ENCODE data around the gene KLHDC10.

The KLHDC10 gene

GRCh38 chr7:130022623-130023175 lies 47.6 kb upstream of the KLHDC10 start:
- Histone ChIP-seq H3K79me2 (ENCODE audit: insufficient read depth, low read length) (no peaks in the 10 kb centered on the region), H3K4me1 (ENCODE audit: insufficient read depth, low read length) (no peaks in the 10 kb centered on the region), H3K27me3 (ENCODE audit: insufficient read depth, low read length, poor library complexity) (no peaks in the 10 kb centered on the region), H3K36me3 (ENCODE audit: insufficient read depth, low read length) (peaks cover 81% of the 10 kb centered on the region), H4K20me1 (ENCODE audit: insufficient read depth, low read length) (no peaks in the 10 kb centered on the region), H2AFZ (ENCODE audit: low read depth, low read length) (no peak overlapping the region), H3K9ac (ENCODE audit: low read depth, low read length) (no peak overlapping the region), H3K4me2 (ENCODE audit: insufficient read depth, low read length) (no peak overlapping the region), H3K27ac (ENCODE audit: low read length) (no peak overlapping the region), H3K4me3 (ENCODE audit: low read depth in 1 of 2, low read length in 2 of 2) (no peak overlapping the region), H3K9me3 (ENCODE audit: insufficient read depth, low read length, severe bottlenecking) (no peaks in the 10 kb centered on the region)
- ATAC-seq (ENCODE audit: insufficient read depth, low read depth) (no peak), DNase-seq (no peak)
- no peak for TF ChIP-seq CTCF (IDR thresholded peaks at IDR 0.05; ENCODE audit: borderline replicate concordance, extremely low read depth, low read length, poor library complexity, severe bottlenecking)
- TF ChIP-seq EZH2 (IDR thresholded peaks at IDR 0.05; ENCODE audit: borderline replicate concordance, low read depth, low read length, severe bottlenecking), result no peak

GRCh38 chr7:130024390-130024789 lies 45.9 kb upstream of the KLHDC10 start:
- H3K27me3 ChIP-seq (ENCODE audit: insufficient read depth, low read length, poor library complexity), result no peaks in the 10 kb centered on the region
- ATAC-seq (ENCODE audit: insufficient read depth, low read depth), result no peak
- no peak for DNase-seq
- H3K9me3 ChIP-seq (ENCODE audit: insufficient read depth, low read length, severe bottlenecking), result no peaks in the 10 kb centered on the region
- no peak overlapping the region for H3K4me3 ChIP-seq (ENCODE audit: low read depth in 1 of 2, low read length in 2 of 2)
- H4K20me1 ChIP-seq (ENCODE audit: insufficient read depth, low read length), result no peaks in the 10 kb centered on the region
- H3K9ac ChIP-seq (ENCODE audit: low read depth, low read length), result no peak overlapping the region
- TF ChIP-seq EZH2 (IDR thresholded peaks at IDR 0.05; ENCODE audit: borderline replicate concordance, low read depth, low read length, severe bottlenecking) (no peak), CTCF (IDR thresholded peaks at IDR 0.05; ENCODE audit: borderline replicate concordance, extremely low read depth, low read length, poor library complexity, severe bottlenecking) (no peak)
- peaks cover 81% of the 10 kb centered on the region for H3K36me3 ChIP-seq (ENCODE audit: insufficient read depth, low read length)
- no peak overlapping the region for H3K27ac ChIP-seq (ENCODE audit: low read length)
- H3K79me2 ChIP-seq (ENCODE audit: insufficient read depth, low read length), result no peaks in the 10 kb centered on the region
- no peak overlapping the region for H3K4me2 ChIP-seq (ENCODE audit: insufficient read depth, low read length)
- H2AFZ ChIP-seq (ENCODE audit: low read depth, low read length), result no peak overlapping the region
- H3K4me1 ChIP-seq (ENCODE audit: insufficient read depth, low read length), result no peaks in the 10 kb centered on the region

GRCh38 chr7:130032698-130033097 lies 37.6 kb upstream of the KLHDC10 start:
- peaks cover 64% of the 10 kb centered on the region for H3K36me3 ChIP-seq (ENCODE audit: insufficient read depth, low read length)
- ATAC-seq (ENCODE audit: insufficient read depth, low read depth) (no peak), DNase-seq (no peak)
- H4K20me1 ChIP-seq (ENCODE audit: insufficient read depth, low read length), result no peaks in the 10 kb centered on the region
- TF ChIP-seq EZH2 (IDR thresholded peaks at IDR 0.05; ENCODE audit: borderline replicate concordance, low read depth, low read length, severe bottlenecking), result no peak
- TF ChIP-seq CTCF (IDR thresholded peaks at IDR 0.05; ENCODE audit: borderline replicate concordance, extremely low read depth, low read length, poor library complexity, severe bottlenecking), result no peak
- no peak overlapping the region for H3K9ac ChIP-seq (ENCODE audit: low read depth, low read length)
- H3K27me3 ChIP-seq (ENCODE audit: insufficient read depth, low read length, poor library complexity), result no peaks in the 10 kb centered on the region
- no peak overlapping the region for H3K4me2 ChIP-seq (ENCODE audit: insufficient read depth, low read length)
- no peak overlapping the region for H3K4me3 ChIP-seq (ENCODE audit: low read depth in 1 of 2, low read length in 2 of 2)
- H2AFZ ChIP-seq (ENCODE audit: low read depth, low read length), result no peak overlapping the region
- no peaks in the 10 kb centered on the region for H3K4me1 ChIP-seq (ENCODE audit: insufficient read depth, low read length)
- no peaks in the 10 kb centered on the region for H3K9me3 ChIP-seq (ENCODE audit: insufficient read depth, low read length, severe bottlenecking)
- H3K27ac ChIP-seq (ENCODE audit: low read length), result no peak overlapping the region
- H3K79me2 ChIP-seq (ENCODE audit: insufficient read depth, low read length), result no peaks in the 10 kb centered on the region

- no peak overlapping the region for H3K4me2 ChIP-seq (ENCODE audit: insufficient read depth, low read length)
- no peak overlapping the region for H3K27ac ChIP-seq (ENCODE audit: low read length)
- no peaks in the 10 kb centered on the region for H3K27me3 ChIP-seq (ENCODE audit: insufficient read depth, low read length, poor library complexity)
- TF ChIP-seq EZH2 (IDR thresholded peaks at IDR 0.05; ENCODE audit: borderline replicate concordance, low read depth, low read length, severe bottlenecking), result no peak
- TF ChIP-seq CTCF (IDR thresholded peaks at IDR 0.05; ENCODE audit: borderline replicate concordance, extremely low read depth, low read length, poor library complexity, severe bottlenecking), result peak; percentile 30
- H3K9ac ChIP-seq (ENCODE audit: low read depth, low read length), result no peak overlapping the region
- H3K4me3 ChIP-seq (ENCODE audit: low read depth in 1 of 2, low read length in 2 of 2), result no peak overlapping the region
- ATAC-seq (ENCODE audit: insufficient read depth, low read depth) (no peak), DNase-seq (no peak)
- H4K20me1 ChIP-seq (ENCODE audit: insufficient read depth, low read length), result no peaks in the 10 kb centered on the region
- H2AFZ ChIP-seq (ENCODE audit: low read depth, low read length), result no peak overlapping the region
- no peaks in the 10 kb centered on the region for H3K79me2 ChIP-seq (ENCODE audit: insufficient read depth, low read length)
- no peaks in the 10 kb centered on the region for H3K4me1 ChIP-seq (ENCODE audit: insufficient read depth, low read length)
- H3K9me3 ChIP-seq (ENCODE audit: insufficient read depth, low read length, severe bottlenecking), result no peaks in the 10 kb centered on the region
- H3K36me3 ChIP-seq (ENCODE audit: insufficient read depth, low read length), result peaks cover 67% of the 10 kb centered on the region
Measured at GRCh38 chr7:130037703-130038102, 32.6 kb upstream of the KLHDC10 start.
